ENCODE data around the gene MT1HL1. TPM values are rescaled to one million over a fixed set of nuclear protein-coding genes. Genes with fewer than 3 reads are reported as not detected.

MT1HL1 gene
- total RNA-seq (2014; rRNA removed) (not detected in 2 replicates), Bru-seq, nascent RNA (not detected), BruChase-seq, experiment 1, labeled RNA remaining after a 6-hour chase (not detected), BruChase-seq, experiment 2, labeled RNA remaining after a 2-hour chase (not detected)
- long read RNA-seq = 0 reads

DNA sequence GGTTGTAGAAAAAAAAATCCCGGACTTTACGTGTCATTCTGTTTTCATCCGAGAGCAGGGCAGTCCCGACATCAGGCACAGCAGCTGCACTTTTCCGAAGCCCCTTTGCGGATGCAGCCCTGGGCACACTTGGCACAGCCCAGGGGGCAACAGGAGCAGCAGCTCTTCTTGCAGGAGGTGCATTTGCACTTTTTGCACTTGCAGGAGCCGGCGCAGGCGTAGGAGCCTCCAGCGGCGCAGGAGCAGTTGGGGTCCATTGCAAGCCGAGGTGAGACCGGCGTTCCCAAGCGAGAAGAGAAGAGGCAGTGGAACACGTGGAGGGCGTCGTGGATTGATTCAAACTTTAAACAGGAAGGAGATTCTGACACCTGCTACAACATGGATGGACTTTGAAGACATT is at the start of gene MT1HL1:
Gene MT1HL1, minus strand, starts transcription at position 326 of the 400 bp plus-strand sequence. Its CDS starts 69 bp downstream, at position 257.
- H3K79me2 ChIP-seq (ENCODE audit: low read length) = no peaks in the 10 kb centered on the region
- no peaks in the 10 kb centered on the region for H3K9me2 ChIP-seq (replicated peaks; ENCODE audit: low read length)
- no peak within 1 kb of the TSS for H3K4me3 ChIP-seq (ENCODE audit: low read length)
- no peaks in the 10 kb centered on the region for H3K4me1 ChIP-seq (ENCODE audit: insufficient read depth, low read length)
- H2AFZ ChIP-seq (ENCODE audit: low read length) = no peak within 1 kb of the TSS
- BruUV-seq (replicated peaks) = no TSS peak
- no peaks in the 10 kb centered on the region for H3K9me3 ChIP-seq (ENCODE audit: low read length)
- H3F3A ChIP-seq (ENCODE audit: low read length, unreplicated experiment) = no peaks in the 10 kb centered on the region
- peaks cover 33% of the 10 kb centered on the region for H3K27me3 ChIP-seq (ENCODE audit: low read length)
- H3K36me3 ChIP-seq (ENCODE audit: low read depth, low read length) = no peaks in the 10 kb centered on the region
- intact Hi-C loops (cut with micrococcal nuclease) = no loop called here
- TF ChIP-seq, protein P1, sequence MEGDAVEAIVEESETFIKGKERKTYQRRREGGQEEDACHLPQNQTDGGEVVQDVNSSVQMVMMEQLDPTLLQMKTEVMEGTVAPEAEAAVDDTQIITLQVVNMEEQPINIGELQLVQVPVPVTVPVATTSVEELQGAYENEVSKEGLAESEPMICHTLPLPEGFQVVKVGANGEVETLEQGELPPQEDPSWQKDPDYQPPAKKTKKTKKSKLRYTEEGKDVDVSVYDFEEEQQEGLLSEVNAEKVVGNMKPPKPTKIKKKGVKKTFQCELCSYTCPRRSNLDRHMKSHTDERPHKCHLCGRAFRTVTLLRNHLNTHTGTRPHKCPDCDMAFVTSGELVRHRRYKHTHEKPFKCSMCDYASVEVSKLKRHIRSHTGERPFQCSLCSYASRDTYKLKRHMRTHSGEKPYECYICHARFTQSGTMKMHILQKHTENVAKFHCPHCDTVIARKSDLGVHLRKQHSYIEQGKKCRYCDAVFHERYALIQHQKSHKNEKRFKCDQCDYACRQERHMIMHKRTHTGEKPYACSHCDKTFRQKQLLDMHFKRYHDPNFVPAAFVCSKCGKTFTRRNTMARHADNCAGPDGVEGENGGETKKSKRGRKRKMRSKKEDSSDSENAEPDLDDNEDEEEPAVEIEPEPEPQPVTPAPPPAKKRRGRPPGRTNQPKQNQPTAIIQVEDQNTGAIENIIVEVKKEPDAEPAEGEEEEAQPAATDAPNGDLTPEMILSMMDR (conservative IDR thresholded peaks at IDR 0.05; ENCODE audit: low read depth, low read length) = no peak
- no peaks in the 10 kb centered on the region for H4K20me1 ChIP-seq (ENCODE audit: low read length)
- no peak within 1 kb of the TSS for H3K9ac ChIP-seq (ENCODE audit: low read length)
- H3K27ac ChIP-seq (ENCODE audit: low read length) = no peak within 1 kb of the TSS
- CTCF ChIA-PET = no interaction called here
- DNase-seq = no peak
- POLR2A ChIA-PET (ENCODE audit: unreplicated experiment) = no interaction called here
- H3K4me2 ChIP-seq (ENCODE audit: low read length) = no peak within 1 kb of the TSS
- ATAC-seq = no peak

DNA sequence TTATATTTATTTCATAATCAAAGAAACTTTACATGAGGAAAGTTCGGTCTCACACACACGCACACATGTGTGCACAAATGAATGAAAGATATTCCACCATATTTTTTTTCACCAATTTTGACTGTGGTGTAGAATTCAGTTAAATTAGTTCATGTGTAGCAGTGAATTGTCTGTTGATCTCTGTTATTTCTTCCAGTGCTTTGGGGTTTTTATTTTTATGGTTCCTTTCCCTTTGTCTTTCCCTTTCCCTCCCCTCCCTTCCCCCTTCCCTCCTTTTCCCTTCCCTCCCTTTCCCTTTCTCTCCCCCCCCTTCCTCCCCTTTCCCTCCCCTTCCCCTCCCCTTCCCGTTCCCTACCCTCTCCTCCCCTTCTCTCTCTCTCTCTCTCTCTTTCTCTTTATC is 46.7 kb upstream of the MT1HL1 start:
- intact Hi-C loops (cut with micrococcal nuclease) = no loop called here
- H3K4me3 ChIP-seq (ENCODE audit: low read length) = no peak overlapping the region
- no peaks in the 10 kb centered on the region for H3K36me3 ChIP-seq (ENCODE audit: low read depth, low read length)
- no peaks in the 10 kb centered on the region for H4K20me1 ChIP-seq (ENCODE audit: low read length)
- no peaks in the 10 kb centered on the region for H3K9me2 ChIP-seq (replicated peaks; ENCODE audit: low read length)
- no peaks in the 10 kb centered on the region for H3K9me3 ChIP-seq (ENCODE audit: low read length)
- TF ChIP-seq EZH2phosphoT487 (IDR thresholded peaks at IDR 0.05; ENCODE audit: borderline replicate concordance, low read length) = no peak
- TF ChIP-seq EZH2 (IDR thresholded peaks at IDR 0.05; ENCODE audit: low read length, unreplicated experiment) = no peak
- TF ChIP-seq, protein P1 (conservative IDR thresholded peaks at IDR 0.05; ENCODE audit: low read depth, low read length) = no peak
- no peak overlapping the region for H2AFZ ChIP-seq (ENCODE audit: low read length)
- no peak overlapping the region for H3K27ac ChIP-seq (ENCODE audit: low read length)
- no peak overlapping the region for H3K4me2 ChIP-seq (ENCODE audit: low read length)
- POLR2A ChIA-PET (ENCODE audit: unreplicated experiment) = no interaction called here
- no peaks in the 10 kb centered on the region for H3K79me2 ChIP-seq (ENCODE audit: low read length)
- CTCF ChIA-PET = no interaction called here
- no peak overlapping the region for H3K9ac ChIP-seq (ENCODE audit: low read length)
- DNase-seq (no peak), ATAC-seq (no peak)
- BruUV-seq (replicated peaks) = no TSS peak
- peaks cover 77% of the 10 kb centered on the region for H3K27me3 ChIP-seq (ENCODE audit: low read length)
- H3K4me1 ChIP-seq (ENCODE audit: insufficient read depth, low read length) = no peaks in the 10 kb centered on the region
- H3F3A ChIP-seq (ENCODE audit: low read length, unreplicated experiment) = no peaks in the 10 kb centered on the region

DNA sequence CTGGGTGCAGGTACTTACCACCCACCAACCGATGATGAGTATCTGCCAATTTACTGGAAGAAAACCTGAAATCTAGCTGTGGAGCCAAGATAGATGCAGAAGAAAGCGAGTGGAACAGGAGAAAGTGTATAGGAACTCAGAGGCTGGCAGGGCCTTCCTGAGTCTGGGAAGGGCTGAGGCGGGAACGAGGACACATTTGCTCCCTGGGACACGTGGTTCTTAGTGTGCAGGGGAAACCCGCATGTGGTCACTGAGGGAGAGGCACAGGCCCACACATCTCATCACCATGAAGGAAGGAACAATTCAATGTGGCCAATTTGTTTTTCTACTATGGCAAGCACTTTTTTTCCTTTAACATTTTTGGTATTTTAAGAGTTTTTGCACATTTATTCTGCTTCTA is 45.9 kb upstream of the MT1HL1 start:
- POLR2A ChIA-PET (ENCODE audit: unreplicated experiment) = no interaction called here
- no peaks in the 10 kb centered on the region for H3K9me3 ChIP-seq (ENCODE audit: low read length)
- no peak overlapping the region for H3K4me3 ChIP-seq (ENCODE audit: low read length)
- no peaks in the 10 kb centered on the region for H3K36me3 ChIP-seq (ENCODE audit: low read depth, low read length)
- ATAC-seq (no peak), DNase-seq (no peak)
- H3K4me1 ChIP-seq (ENCODE audit: insufficient read depth, low read length) = no peaks in the 10 kb centered on the region
- intact Hi-C loops (cut with micrococcal nuclease) = no loop called here
- no peak overlapping the region for H3K4me2 ChIP-seq (ENCODE audit: low read length)
- no peaks in the 10 kb centered on the region for H3K9me2 ChIP-seq (replicated peaks; ENCODE audit: low read length)
- TF ChIP-seq EZH2 (IDR thresholded peaks at IDR 0.05; ENCODE audit: low read length, unreplicated experiment) (no peak), EZH2phosphoT487 (IDR thresholded peaks at IDR 0.05; ENCODE audit: borderline replicate concordance, low read length) (no peak)
- TF ChIP-seq, protein P1 (conservative IDR thresholded peaks at IDR 0.05; ENCODE audit: low read depth, low read length) = no peak
- no peak overlapping the region for H3K9ac ChIP-seq (ENCODE audit: low read length)
- H3F3A ChIP-seq (ENCODE audit: low read length, unreplicated experiment) = no peaks in the 10 kb centered on the region
- no peaks in the 10 kb centered on the region for H3K79me2 ChIP-seq (ENCODE audit: low read length)
- no peaks in the 10 kb centered on the region for H4K20me1 ChIP-seq (ENCODE audit: low read length)
- no TSS peak for BruUV-seq (replicated peaks)
- CTCF ChIA-PET = no interaction called here
- H3K27me3 ChIP-seq (ENCODE audit: low read length) = peaks cover 75% of the 10 kb centered on the region
- no peak overlapping the region for H2AFZ ChIP-seq (ENCODE audit: low read length)
- no peak overlapping the region for H3K27ac ChIP-seq (ENCODE audit: low read length)

All from PC-3 (cell line).